HEK293 (cell line): ENCODE results near the gene CMIP.

Source experiments
- ATF2 ChIP-seq: fragments of 450-650 bp; formaldehyde crosslinking; IDR thresholded peaks from 2 replicates; pipeline ENCODE4 v1.5.1; 2016; ENCODE audit warnings: missing biosample characterization, missing genetic modification characterization, low read depth
- EGR2 ChIP-seq: fragments of 450-650 bp; formaldehyde crosslinking; IDR thresholded peaks from 2 replicates; pipeline ENCODE4 v1.5.1; 2016; ENCODE audit warnings: low read depth, missing biosample characterization, missing genetic modification characterization
- GLIS1 ChIP-seq: fragments of 450-650 bp; formaldehyde crosslinking; IDR thresholded peaks from 2 replicates; pipeline ENCODE4 v1.5.1; 2016; ENCODE audit warnings: missing biosample characterization, missing genetic modification characterization
- KLF1 ChIP-seq: fragments of 450-650 bp; formaldehyde crosslinking; IDR thresholded peaks from 2 replicates; pipeline ENCODE4 v1.5.1; 2016; ENCODE audit warnings: missing biosample characterization, missing genetic modification characterization
- KLF17 ChIP-seq: fragments of 450-650 bp; formaldehyde crosslinking; IDR thresholded peaks from 2 replicates; pipeline ENCODE4 v1.5.1; 2016; ENCODE audit warnings: missing biosample characterization, missing genetic modification characterization
- KLF7 ChIP-seq: fragments of 450-650 bp; formaldehyde crosslinking; IDR thresholded peaks from 2 replicates; pipeline ENCODE4 v1.5.1; 2016; ENCODE audit warnings: missing biosample characterization, missing genetic modification characterization, borderline replicate concordance
- REST ChIP-seq: fragments of 450-650 bp; formaldehyde crosslinking; IDR thresholded peaks from 2 replicates; pipeline ENCODE4 v1.5.1; 2016; ENCODE audit warnings: missing biosample characterization, missing genetic modification characterization
- SCRT2 ChIP-seq: fragments of 450-650 bp; formaldehyde crosslinking; IDR thresholded peaks from 2 replicates; pipeline ENCODE4 v1.5.1; 2016; ENCODE audit warnings: missing biosample characterization, missing genetic modification characterization
- SP2 ChIP-seq: fragments of 450-650 bp; formaldehyde crosslinking; IDR thresholded peaks from 2 replicates; pipeline ENCODE4 v1.5.1; 2016; ENCODE audit warnings: missing biosample characterization, missing genetic modification characterization
- TSHZ1 ChIP-seq: fragments of 450-650 bp; formaldehyde crosslinking; IDR thresholded peaks from 2 replicates; pipeline ENCODE4 v1.5.1; 2016; ENCODE audit warnings: missing biosample characterization, missing genetic modification characterization, borderline replicate concordance
- ZBTB44 ChIP-seq: fragments of 450-650 bp; IDR thresholded peaks from 2 replicates; pipeline ENCODE4 v1.5.1; 2018; ENCODE audit warnings: missing biosample characterization, mild to moderate bottlenecking, missing genetic modification characterization
- ZBTB8A ChIP-seq: fragments of 450-650 bp; formaldehyde crosslinking; IDR thresholded peaks from 2 replicates; pipeline ENCODE4 v1.5.1; 2016; ENCODE audit warnings: missing biosample characterization, missing genetic modification characterization
- ZFP37 ChIP-seq: fragments of 450-650 bp; formaldehyde crosslinking; IDR thresholded peaks from 2 replicates; pipeline ENCODE4 v1.5.1; 2016; ENCODE audit warnings: missing biosample characterization, missing genetic modification characterization
- ZNF24 ChIP-seq: fragments of 450-650 bp; formaldehyde crosslinking; IDR thresholded peaks from 2 replicates; pipeline ENCODE4 v1.5.1; 2016; ENCODE audit warnings: missing biosample characterization, missing genetic modification characterization
- ZNF366 ChIP-seq: fragments of 450-650 bp; formaldehyde crosslinking; conservative IDR thresholded peaks from 2 replicates; pipeline ENCODE4 v1.5.1; 2016; ENCODE audit warnings: missing biosample characterization, missing genetic modification characterization
- ZNF423 ChIP-seq: fragments of 450-650 bp; formaldehyde crosslinking; IDR thresholded peaks from 2 replicates; pipeline ENCODE4 v1.5.1; 2016; ENCODE audit warnings: missing biosample characterization, missing genetic modification characterization
- ZNF449 ChIP-seq: fragments of 450-650 bp; formaldehyde crosslinking; IDR thresholded peaks from 2 replicates; pipeline ENCODE4 v1.5.1; 2017; ENCODE audit warnings: missing biosample characterization, mild to moderate bottlenecking, missing genetic modification characterization, moderate library complexity
- ZNF501 ChIP-seq: fragments of 450-650 bp; formaldehyde crosslinking; IDR thresholded peaks from 2 replicates; pipeline ENCODE4 v1.5.1; 2016; ENCODE audit warnings: missing biosample characterization, missing genetic modification characterization
- ZNF600 ChIP-seq: fragments of 450-650 bp; formaldehyde crosslinking; IDR thresholded peaks from 2 replicates; pipeline ENCODE4 v1.5.1; 2016; ENCODE audit warnings: missing biosample characterization, missing genetic modification characterization
- ZNF610 ChIP-seq: fragments of 450-650 bp; formaldehyde crosslinking; IDR thresholded peaks from 2 replicates; pipeline ENCODE4 v1.5.1; 2016; ENCODE audit warnings: missing biosample characterization, missing genetic modification characterization, borderline replicate concordance
- ZNF629 ChIP-seq: fragments of 450-650 bp; formaldehyde crosslinking; IDR thresholded peaks from 2 replicates; pipeline ENCODE4 v1.5.1; 2017; ENCODE audit warnings: missing biosample characterization, missing genetic modification characterization
- ZNF677 ChIP-seq: fragments of 450-650 bp; IDR thresholded peaks from 2 replicates; pipeline ENCODE4 v1.5.0; 2018; ENCODE audit warnings: missing biosample characterization, mild to moderate bottlenecking, missing genetic modification characterization, moderate library complexity
- ZNF76 ChIP-seq: fragments of 450-650 bp; formaldehyde crosslinking; IDR thresholded peaks from 2 replicates; pipeline ENCODE4; 2016; ENCODE audit warnings: low read depth, missing biosample characterization, missing genetic modification characterization, borderline replicate concordance
- ZNF843 ChIP-seq: fragments of 450-650 bp; formaldehyde crosslinking; IDR thresholded peaks from 2 replicates; pipeline ENCODE4 v1.5.1; 2016; ENCODE audit warnings: missing biosample characterization, missing genetic modification characterization

Gene CMIP

GRCh38 chr16:81730090-81731051, 285.8 kb downstream of the CMIP start (continued):
- TF ChIP-seq TSHZ1 (tag by site-specific recombination): 0 out of 2 replicates have a peak, but pooled peaks have one; percentile 15
- TF ChIP-seq EGR2 (tag by site-specific recombination): peak; percentile 40
- TF ChIP-seq SP2: peak; percentile 63
- peak; percentile 52; the same call in 1 of the 2 replicates for TF ChIP-seq ZNF449 (tag by site-specific recombination)
- TF ChIP-seq REST (tag by site-specific recombination): no peak
- no peak for TF ChIP-seq ZNF423
- peak; percentile 98 for TF ChIP-seq GLIS1 (tag by site-specific recombination)
- TF ChIP-seq ZNF843 (tag by site-specific recombination): peak; percentile 48; the same call in 1 of the 2 replicates
- peak; percentile 57; the same call in 1 of the 2 replicates for TF ChIP-seq ZNF629
- peak; percentile 94 for TF ChIP-seq KLF7
- peak; percentile 46 for TF ChIP-seq ZBTB44 (tag by site-specific recombination)
- TF ChIP-seq ZNF677 (tag by site-specific recombination): no peak
- TF ChIP-seq ATF2 (tag by site-specific recombination): peak; percentile 95
- 0 out of 2 replicates have a peak, but pooled peaks have one; percentile 44 for TF ChIP-seq SCRT2 (tag by site-specific recombination)
- TF ChIP-seq ZFP37 (tag by site-specific recombination): no peak
- TF ChIP-seq ZNF24: no peak
- TF ChIP-seq ZBTB8A: peak; percentile 40; the same call in 1 of the 2 replicates
- TF ChIP-seq KLF17: peak; percentile 66; the same call in 1 of the 2 replicates
- TF ChIP-seq ZNF366: peak; percentile 70
- peak; percentile 64; the same call in 1 of the 2 replicates for TF ChIP-seq ZNF76 (tag by site-specific recombination)
- TF ChIP-seq ZNF501: 0 out of 2 replicates have a peak, but pooled peaks have one; percentile 59
- TF ChIP-seq KLF1: peak; percentile 93
- 0 out of 2 replicates have a peak, but pooled peaks have one; percentile 23 for TF ChIP-seq ZNF600 (tag by site-specific recombination)
- no peak for TF ChIP-seq ZNF610 (tag by site-specific recombination)
